ENCODE data around the gene SLX4IP.

SLX4IP gene

DNA sequence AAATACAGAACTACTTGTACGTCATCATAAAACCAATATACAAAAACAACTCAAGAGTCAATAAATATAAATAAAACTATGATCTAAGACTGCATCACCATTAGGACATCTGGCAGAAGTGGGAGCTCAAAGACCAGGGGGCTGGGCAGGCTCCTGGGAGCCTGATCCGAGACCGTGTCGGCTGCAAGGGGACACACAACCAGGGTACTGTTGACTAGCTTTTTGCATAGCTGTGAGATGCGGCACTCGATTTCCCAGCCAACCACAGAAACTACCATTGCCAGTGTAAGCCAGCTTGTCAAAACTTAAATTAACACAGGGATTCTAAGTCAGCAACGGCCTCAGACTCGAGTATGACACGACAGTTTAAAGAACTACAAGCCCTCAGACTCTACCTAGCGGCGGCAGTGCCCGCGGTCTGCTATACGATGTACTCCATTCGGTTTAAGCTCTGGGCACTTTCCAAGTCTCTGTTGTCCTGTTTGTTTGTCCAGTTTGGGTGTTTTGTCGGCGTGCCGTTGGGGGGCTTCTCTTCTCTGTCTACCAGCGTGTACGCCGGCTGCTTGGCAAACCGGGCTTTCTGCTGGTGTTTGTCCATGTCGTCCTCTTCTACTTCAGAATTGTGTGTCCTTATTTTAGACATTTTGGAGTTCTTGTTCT is 204.1 kb downstream of the SLX4IP start:
- DNase-seq = no peak

DNA sequence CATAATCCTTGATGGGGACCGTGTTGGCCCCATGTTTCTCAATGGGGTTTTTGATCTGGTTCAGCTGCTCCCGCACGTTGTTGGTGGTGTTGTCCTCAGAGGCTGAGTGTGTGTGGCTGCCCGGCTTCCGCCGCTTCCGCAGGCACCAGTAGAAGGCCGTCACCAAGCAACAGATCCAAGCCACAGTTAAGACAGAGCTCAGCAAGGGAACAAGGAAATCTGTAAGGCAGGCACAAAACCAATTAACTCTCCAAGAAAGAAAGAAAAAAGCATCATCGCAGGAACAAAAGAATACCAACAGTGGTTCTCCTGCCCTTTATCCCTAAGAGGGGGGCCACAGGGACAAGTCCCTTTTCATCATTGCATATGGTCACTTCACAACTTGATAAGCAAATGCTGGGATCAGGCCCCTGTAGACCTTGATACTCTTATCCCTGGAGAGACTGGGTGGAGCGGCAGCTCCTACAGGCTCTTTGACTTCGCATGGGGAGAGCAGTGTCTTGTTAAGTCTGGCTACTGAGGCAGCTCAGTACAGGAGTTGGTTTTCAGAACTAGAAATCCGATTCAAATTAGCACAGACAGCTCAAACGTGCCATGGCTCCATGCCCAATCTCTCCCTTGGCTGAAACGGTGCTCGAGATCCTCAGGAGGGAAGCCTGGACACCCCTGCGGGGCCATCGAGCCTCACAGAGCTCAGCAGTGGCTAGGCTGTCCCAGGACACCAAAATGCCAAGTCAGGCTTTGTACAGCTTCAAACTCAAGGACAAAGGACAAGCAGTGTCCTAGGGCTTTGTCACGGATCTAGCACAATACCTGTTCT is 204.8 kb downstream of the SLX4IP start:
- DNase-seq = no peak

DNA sequence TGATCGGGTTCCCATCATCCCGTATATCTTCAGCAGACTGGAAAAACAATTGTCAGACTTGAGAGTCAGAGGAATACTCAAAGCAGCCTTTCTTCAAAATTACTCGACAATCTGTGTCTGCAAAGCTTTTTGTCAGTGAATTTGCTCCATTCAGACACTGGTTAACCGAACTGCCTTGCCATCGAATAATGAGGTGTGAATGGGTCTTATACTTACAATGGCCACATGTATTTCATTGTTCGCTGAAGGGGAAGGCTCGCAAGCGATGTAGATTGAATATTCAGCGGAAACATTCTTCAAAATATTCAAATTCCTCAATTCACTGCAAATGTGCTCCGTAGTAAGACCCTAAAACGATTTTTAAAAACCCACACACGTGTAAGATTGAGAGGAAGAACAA is 205.8 kb downstream of the SLX4IP start:
- no peak for DNase-seq

- no peak for DNase-seq
Observed at GRCh38 chr20:10641467-10641866, 206.4 kb downstream of the SLX4IP start.

- DNase-seq = no peak
Observed at GRCh38 chr20:10641893-10642292, 206.8 kb downstream of the SLX4IP start.

DNA sequence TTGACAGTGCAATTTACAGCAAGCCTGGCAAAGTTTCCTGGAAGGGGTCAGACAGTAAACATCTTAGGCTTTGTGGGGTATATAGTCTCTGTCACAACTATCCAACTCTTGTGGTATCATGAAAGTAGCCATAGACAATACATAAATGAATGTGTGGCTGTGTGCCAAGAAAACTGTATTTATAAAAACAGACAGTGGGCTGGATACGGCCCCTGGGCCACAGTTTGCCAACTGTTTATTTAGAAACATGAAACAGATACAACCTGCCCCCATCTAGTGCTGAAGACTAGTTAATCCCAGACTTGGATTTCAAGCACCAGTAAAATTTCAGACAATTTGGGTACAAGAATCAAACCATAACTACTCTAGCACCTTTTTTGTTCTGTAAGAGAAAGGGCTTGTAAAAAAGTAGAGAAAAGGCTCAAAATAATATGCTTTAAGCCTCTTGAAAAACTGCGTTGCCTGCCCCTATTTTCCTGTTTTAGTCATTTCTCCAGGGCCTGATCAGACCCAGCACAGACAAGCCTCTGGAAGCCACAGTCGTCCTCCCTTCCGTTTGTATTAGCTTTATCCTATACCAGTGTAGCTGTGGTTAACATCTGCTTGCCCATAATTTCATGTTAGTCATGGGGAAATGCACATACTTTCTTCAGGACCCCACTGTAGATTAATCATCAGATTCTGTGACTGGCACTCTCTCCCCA is 207.9 kb downstream of the SLX4IP start:
- no peak for DNase-seq

DNA sequence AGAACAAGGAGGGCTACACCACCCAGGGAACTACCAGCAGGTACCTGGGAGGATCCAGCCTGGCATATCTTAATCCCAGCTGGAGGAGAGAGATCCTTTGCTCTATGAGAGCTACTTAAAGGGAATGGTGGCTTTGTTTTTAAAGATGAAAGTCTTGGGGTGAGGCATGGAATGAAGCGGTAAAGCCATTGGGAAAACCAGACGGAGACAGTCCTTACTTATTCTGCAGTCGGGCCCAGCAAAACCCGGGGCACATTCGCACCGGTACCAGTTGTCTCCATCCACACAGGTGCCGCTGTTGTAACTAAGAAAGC is 208.4 kb downstream of the SLX4IP start:
- DNase-seq = no peak

DNA sequence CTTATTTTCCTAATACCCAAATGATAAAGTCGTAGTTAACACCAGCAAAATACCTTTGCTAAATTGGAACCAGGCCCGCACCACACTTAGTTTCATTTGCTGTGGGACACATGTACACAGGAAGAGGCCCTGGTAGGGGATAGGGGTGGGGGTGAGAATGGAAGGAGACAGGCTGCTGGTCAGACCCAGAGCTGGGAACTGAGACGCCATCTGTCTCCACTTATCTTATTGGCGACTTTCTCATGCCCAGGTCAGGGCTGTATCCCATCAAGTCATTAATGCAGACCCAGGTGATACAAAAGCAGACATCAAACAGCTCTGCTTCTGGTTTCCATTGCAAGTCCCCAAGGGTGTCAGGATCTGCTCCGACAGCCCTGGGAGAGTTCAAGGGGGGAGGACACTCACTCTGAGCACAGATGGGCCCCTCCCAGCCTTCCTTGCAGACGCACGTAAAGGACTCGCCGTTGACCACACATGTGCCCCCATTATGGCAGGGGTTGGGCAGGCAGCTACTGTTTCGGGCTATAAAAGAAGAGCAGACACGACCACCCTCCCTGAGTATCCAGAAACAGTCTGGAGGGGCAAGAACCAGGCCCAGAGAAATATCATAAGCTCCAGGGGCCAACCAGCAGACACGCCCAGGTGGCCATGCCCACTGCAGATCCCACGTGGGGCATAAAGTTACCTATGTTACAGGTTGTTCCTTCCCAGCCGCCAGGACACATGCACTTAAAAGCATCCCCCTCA is 209.5 kb downstream of the SLX4IP start:
- DNase-seq = no peak

GRCh38 chr20:10645205-10645570 is 210.1 kb downstream of the SLX4IP start:
- DNase-seq = no peak

DNA sequence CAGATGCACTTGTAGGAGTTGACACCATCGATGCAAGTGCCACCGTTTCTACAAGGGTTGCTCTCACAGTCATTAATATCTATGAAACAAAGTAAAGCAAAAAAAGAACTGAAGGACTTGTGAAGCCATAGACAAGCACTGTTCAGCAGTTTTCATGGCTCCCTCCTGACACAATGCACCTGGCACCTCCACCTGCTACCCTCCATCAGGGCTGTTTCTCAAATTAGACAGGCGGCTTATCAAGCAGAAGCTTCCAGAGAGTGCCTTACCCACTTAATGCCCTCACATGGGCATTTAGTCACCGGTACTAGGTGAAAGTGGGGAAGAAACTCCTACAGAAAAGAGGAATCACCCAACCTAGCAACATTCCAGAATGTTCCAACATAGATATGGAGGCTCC is 210.9 kb downstream of the SLX4IP start:
- no peak for DNase-seq

- no peak for DNase-seq
Observed at GRCh38 chr20:10646886-10647420, 211.8 kb downstream of the SLX4IP start.

DNA sequence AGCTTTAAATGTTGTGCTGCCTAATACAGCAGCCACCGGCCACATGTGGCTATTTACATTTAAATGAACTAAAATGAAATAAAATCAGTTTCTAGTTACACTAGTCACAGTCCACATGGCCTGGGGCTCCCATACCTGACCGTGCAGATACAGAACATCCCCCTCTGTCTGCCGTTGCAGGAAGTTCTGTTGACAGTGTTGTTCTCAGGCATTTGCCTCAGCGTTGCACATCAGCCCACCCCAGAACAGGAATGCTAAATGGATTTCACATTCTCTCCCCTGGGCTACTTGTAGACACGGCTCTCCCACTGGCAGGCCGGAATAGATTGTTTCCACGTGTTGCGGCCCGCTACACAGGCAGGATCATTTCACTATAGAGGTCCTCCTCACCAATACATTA is 212.4 kb downstream of the SLX4IP start:
- no peak for DNase-seq

- no peak for DNase-seq
Observed at GRCh38 chr20:10647909-10648308, 212.8 kb downstream of the SLX4IP start.

DNA sequence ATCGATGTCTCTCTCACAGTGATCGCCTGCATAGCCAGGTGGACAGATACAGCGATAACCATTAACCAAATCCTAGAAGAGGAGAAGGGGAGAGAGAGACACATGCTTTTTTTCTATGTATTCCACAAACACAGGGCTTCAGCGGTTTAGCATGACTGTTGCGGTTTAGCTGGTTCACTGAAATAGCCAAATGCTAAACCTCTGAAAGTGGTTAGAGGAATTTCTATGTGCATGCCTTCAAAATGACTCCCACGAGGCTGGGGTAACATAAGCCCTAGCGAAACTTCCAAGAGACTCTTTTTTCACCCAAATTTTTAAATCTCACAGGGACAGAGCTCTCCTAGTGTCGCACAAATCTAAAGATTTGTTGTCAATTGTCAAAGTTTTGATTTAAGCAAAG is 213.5 kb downstream of the SLX4IP start:
- no peak for DNase-seq

DNA sequence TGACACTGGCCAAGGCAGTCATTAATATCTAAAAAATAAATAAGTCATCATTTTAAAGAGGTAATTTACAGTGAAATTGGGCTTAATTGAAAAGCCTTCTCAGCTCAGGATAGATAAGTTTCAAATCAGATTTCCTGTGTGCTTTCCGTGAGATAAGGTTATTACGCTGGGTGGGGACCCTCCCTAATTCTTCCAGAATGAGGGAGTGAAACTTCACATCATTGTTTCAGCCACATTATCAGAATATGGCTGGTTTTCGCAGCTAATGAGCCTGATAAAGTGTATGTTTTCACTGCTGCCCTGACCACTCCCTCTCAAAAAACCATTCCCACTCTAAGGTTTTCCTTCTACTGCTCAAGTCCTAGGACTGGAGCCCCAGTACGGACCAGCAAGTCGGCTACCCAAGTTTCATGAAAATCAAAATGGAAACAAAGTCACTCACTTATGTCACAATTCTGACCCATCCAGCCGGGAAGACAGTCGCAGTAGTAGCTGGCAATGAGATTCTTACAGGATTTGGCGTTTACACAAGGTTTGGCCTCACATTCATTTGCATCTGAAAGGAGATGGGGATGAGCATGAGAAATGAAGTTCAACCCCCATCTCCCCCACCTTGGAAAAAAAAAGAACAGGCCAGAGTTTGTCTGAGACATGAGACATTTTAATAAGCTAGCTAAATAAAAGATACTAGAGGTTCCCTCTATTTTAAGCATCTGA is 214.1 kb downstream of the SLX4IP start:
- DNase-seq = no peak

DNA sequence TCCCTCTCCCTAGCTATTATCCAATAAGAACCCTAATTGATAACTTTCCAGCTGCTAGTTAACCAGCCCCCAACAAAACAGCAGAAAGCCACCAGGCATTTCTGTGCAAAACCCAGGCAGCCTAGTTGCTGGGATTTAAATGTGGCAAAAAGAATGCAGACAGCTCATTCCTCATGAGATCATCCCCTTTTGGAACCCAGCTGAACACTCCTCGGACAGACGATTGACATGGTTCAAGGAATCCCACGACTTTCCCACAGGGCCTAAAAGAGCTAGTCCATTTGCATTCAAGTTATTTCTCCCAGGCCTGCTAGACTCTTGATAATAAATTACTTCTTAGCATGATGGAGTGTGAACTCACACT is 214.7 kb downstream of the SLX4IP start:
- no peak for DNase-seq

- DNase-seq = peak; percentile 61
Observed at GRCh38 chr20:10651227-10651990, 216.3 kb downstream of the SLX4IP start.

DNA sequence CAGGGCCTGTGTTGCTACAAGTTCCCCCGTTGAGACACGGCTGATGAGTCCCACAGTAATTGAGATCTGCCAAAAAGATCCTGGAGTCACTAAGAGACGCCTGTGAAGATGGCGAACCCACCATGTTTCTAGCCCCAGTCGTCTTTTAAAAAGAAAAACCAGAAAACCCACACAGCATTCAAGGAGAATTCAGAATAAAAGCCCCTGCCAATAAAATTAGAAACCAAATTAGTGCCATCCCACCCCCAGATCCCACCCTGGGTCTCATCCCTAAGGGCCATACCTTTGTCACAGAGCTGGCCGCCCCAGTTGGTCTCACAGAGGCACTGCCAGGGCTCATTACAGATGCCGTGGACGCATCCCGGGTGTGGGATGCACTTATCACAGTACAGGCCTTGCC is 217.1 kb downstream of the SLX4IP start:
- no peak for DNase-seq

- no peak for DNase-seq
Observed at GRCh38 chr20:10652660-10653261, 217.7 kb downstream of the SLX4IP start.

DNA sequence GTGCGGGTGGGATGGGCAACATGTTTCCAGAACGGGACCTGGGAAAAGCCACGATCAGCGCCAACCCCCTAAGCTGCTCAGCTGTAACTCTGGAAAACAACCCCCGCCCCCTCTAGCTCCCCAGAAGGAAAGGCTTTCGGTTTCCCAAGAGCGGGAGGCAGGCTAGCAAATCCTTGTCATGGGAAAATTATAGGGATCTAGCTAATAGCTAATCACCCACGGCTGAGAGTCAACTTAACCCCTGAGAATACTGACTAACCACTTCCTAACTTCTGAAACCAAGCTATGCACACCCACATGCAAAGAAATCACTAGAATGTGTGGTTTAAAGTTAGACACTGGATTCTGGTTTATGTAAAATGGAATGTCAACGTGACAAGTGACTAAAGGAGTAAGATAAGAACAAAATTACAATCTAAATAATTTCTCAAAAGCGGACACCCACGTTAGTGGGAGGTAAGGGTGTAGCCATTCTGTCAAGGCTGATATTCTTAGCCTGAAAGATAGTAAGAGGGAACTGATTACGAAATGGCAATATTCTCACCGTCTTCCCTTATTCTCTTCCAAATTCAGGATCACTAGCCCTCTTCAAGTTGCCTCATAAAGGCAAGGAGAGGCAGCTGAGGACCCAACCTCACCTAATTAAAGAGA is 218.6 kb downstream of the SLX4IP start:
- peak; percentile 57 for DNase-seq

DNA sequence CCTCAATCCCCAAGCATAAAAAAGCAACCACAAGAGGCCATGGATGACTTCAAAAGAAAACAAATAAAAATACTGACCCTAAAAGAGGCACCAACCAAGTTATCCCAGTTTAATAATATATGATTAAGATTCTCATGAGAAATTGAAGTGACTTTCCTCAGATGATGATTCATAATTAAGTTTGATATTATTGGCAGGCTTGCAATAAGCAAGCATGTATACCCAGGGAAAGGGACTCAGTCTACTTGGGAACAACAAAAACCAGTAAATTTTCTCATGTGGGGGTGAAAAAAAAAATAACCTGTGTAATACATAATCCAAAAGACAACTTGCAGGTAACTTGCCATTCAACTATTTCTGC is 219.1 kb downstream of the SLX4IP start:
- no peak for DNase-seq
